Type B pancreatic cell (in vitro differentiated cells): ENCODE results near the gene SMNDC1. TPM values are rescaled to one million over a fixed set of nuclear protein-coding genes. Genes with fewer than 3 reads are reported as not detected.
"Not testable (repeated sequence)": the region's sequence is repeated elsewhere in the genome, so short reads cannot be mapped to it uniquely, and the experiment has no call there.

Experiments
- DNase-seq: peaks from one replicate; pipeline ENCODE4 v3.0.0; 2021; ENCODE audit warnings: mixed read lengths; ENCODE audit not compliant: unreplicated experiment; ENCODE audit errors: extremely low spot score
- H3K27ac Mint-ChIP-seq: 2 replicates; pipeline ENCODE4 v1.8.0; 2021; ENCODE audit warnings: mild to moderate bottlenecking, mixed read lengths
- H3K27me3 Mint-ChIP-seq: 2 replicates; pipeline ENCODE4 v1.8.0; 2021; ENCODE audit warnings: mixed read lengths
- H3K36me3 Mint-ChIP-seq: 2 replicates; pipeline ENCODE4 v1.8.0; 2021; ENCODE audit warnings: mixed read lengths
- H3K4me1 Mint-ChIP-seq: one replicate; pipeline ENCODE4 v1.8.0; 2021; ENCODE audit warnings: mixed read lengths; ENCODE audit not compliant: unreplicated experiment
- H3K4me3 Mint-ChIP-seq: 2 replicates; pipeline ENCODE4 v1.8.0; 2021; ENCODE audit warnings: mild to moderate bottlenecking, mixed read lengths
- H3K9me3 Mint-ChIP-seq: 2 replicates; pipeline ENCODE4 v1.8.0; 2021; ENCODE audit warnings: mixed read lengths
- CTCF ChIP-seq: fragments of 200-600 bp; sonication (generic); conservative IDR thresholded peaks from 2 replicates; pipeline ENCODE4 v1.5.0; 2021; ENCODE audit warnings: antibody characterized with exemption, mild to moderate bottlenecking
- total RNA-seq: library from RNA; stranded (reverse); gene quantifications from 2 replicates; pipeline ENCODE4 v1.2.1, GENCODE V29; 2021; ENCODE audit warnings: low replicate concordance

Gene SMNDC1
- total RNA-seq, 1 donor from 2014 or later: 35.4 TPM

- H3K4me1 Mint-ChIP-seq: peaks cover 50% of the 10 kb centered on the region
- no peak for DNase-seq
- no peaks in the 10 kb centered on the region for H3K9me3 Mint-ChIP-seq
- H3K27me3 Mint-ChIP-seq: no peaks in the 10 kb centered on the region
- no peak overlapping the region for H3K27ac Mint-ChIP-seq
- peaks cover 3% of the 10 kb centered on the region for H3K36me3 Mint-ChIP-seq
- no peak overlapping the region for H3K4me3 Mint-ChIP-seq
- no peak for TF ChIP-seq CTCF
Measured at GRCh38 chr10:110274647-110275046, 30.1 kb downstream of the SMNDC1 start.

DNA sequence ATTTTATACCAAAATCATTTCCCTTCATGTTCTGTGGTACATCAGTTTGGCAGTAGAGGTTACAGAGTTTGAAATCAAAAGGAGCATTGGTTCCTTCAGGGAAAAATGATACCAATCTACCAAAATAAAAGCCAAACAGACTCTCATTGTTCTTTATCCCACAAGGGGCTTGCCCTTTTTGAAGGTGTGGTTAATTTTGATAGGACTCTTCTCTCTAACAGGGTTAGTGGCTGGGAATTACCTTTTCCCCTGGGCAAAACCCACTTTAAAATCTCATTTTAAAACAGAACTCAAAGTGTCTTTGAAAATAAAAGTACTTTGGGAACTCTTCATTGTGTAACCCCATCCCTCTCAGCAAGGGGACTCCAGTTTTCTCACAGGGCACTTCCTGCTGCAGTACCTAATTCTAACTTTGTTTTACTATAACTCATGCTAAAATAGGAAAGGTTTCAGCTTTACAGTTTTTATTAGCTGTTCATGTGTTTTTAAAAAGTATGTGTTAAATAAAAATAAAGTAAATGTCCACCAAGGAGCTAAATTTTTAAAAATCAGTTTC is 30.6 kb downstream of the SMNDC1 start:
- TF ChIP-seq CTCF: peak; percentile 20
- Mint-ChIP-seq H3K27ac (no peak overlapping the region), H3K36me3 (no peaks in the 10 kb centered on the region), H3K27me3 (no peaks in the 10 kb centered on the region), H3K9me3 (no peaks in the 10 kb centered on the region), H3K4me3 (no peak overlapping the region), H3K4me1 (peaks cover 52% of the 10 kb centered on the region)
- DNase-seq: no peak

DNA sequence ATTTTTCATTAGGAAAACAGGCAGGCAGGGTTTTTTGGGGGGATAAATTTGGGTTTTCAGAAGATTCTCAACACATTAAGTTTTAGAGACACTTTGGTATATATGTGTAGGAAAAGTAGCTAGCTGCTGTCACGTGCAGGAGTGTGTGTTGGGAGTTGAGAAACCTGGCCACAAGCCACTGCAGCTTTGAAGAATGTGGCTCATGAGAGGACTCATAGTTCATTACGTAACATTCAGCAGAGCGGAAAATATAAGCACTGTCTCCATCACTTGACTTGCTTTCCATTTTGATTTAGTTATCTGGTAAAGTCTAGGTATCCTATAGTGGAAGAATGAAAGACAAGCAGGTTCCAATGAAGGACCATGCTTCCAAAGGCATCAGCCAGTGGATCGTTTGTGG is 31.2 kb downstream of the SMNDC1 start:
- Mint-ChIP-seq H3K4me1 (peaks cover 49% of the 10 kb centered on the region), H3K9me3 (no peaks in the 10 kb centered on the region), H3K27ac (no peak overlapping the region), H3K36me3 (no peaks in the 10 kb centered on the region), H3K27me3 (no peaks in the 10 kb centered on the region), H3K4me3 (no peak overlapping the region)
- DNase-seq: no peak
- no peak for TF ChIP-seq CTCF

DNA sequence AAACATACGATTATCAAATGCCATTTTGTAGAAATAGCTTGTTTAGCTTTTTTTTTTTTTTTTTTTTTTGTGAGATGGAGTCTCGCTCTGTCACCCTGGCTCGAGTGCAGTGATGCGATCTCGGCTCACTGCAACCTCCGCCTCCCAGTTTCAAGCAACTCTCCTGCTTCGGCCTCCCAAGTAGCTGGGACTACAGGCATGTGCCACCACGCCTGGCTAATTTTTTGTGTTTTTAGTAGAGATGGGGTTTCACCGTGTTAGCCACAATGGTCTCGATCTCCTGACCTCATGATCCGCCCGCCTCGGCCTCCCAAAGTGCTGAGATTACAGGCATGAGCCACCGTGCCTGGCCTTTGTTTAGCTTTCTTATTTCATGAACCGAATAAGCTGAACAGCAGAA is 31.7 kb downstream of the SMNDC1 start:
- not testable (repeated sequence) for DNase-seq, H3K27ac Mint-ChIP-seq

DNA sequence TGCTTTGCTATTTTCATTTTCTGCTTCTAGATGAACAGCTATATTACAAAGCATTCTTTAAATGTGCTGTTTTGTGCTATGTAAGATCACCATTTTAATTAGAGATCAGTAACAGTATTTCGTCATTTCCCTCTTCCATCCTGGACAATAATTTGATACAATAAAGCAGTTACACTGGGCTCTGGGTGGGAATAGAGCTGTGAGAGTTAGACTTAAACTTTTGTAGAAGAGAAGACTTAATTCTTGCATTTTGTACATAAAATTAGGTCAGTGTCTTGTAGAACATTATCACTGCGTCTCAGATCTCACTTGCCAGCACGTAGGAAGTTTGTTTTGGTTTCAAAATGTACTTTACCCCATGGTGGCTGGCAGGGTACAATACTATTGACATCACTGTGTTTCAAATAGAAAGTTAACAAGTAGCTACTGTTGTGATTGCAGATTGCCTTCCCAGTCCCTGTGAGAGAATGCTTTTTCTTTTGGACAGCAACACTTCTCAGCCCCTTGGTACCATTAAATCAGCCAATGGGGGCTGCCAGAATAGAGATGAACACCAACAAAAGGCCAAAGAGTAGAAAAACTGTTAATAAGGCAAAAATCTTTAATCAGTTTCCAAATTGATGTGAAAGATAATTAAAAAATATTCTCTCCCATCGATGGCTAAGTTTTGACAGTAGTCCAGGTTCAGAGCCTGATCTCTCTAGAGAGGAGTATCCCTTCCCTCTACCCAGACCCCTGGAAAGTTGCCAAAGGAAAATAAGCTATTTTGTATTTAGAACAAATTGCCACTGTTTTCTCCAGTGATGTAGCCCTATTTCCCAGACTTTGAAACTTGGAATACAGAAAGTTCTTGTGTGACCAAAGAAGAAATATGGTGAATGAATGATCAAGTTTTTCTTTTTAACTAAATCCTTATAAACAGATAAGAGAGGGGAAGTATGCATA is 35.1 kb downstream of the SMNDC1 start:
- Mint-ChIP-seq H3K4me1 (peaks cover 31% of the 10 kb centered on the region), H3K9me3 (no peaks in the 10 kb centered on the region), H3K27ac (no peak overlapping the region), H3K27me3 (no peaks in the 10 kb centered on the region), H3K36me3 (no peaks in the 10 kb centered on the region), H3K4me3 (no peak overlapping the region)
- no peak for TF ChIP-seq CTCF
- DNase-seq: no peak

More for the DNA sequence above, 31.7 kb downstream of the SMNDC1 start:
- not testable (repeated sequence) for H3K27me3 Mint-ChIP-seq, H3K36me3 Mint-ChIP-seq, H3K9me3 Mint-ChIP-seq, H3K4me3 Mint-ChIP-seq
- peaks cover 45% of the 10 kb centered on the region for H3K4me1 Mint-ChIP-seq

DNA sequence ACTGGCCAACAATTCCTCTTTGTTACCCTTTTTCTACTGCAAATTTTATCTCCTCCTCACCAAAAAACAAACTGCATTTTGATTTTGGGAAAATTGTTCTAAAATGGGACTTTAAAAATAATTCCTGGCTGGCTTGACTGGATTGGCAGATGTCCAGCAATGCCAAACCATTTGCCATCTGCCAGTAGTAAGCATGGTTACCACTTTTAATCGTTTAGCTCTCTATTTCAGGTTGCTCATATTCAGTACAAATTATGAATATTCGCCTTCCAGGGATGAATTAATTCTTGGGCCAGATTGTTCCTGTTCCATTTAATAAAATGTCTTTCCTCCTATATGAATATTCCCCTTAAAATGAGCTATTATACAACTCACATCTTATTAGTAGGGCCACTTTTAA is 35.7 kb downstream of the SMNDC1 start:
- no peak for TF ChIP-seq CTCF
- H3K36me3 Mint-ChIP-seq: no peaks in the 10 kb centered on the region

More for the DNA sequence above, 35.7 kb downstream of the SMNDC1 start:
- Mint-ChIP-seq H3K4me1 (peaks cover 24% of the 10 kb centered on the region), H3K27ac (no peak overlapping the region), H3K27me3 (no peaks in the 10 kb centered on the region), H3K9me3 (no peaks in the 10 kb centered on the region), H3K4me3 (no peak overlapping the region)
- DNase-seq: no peak
